ENCODE results near the gene ZNF689.

ZNF689 gene

GRCh38 chr16:30570636-30571444, 39.3 kb downstream of the ZNF689 start (continued):
- TF ChIP-seq ZEB2 (tag by site-specific recombination; IDR thresholded peaks at IDR 0.05) = no peak; the same call in 1 of the 2 replicates
- no peak for TF ChIP-seq ZSCAN18 (tag by site-specific recombination; IDR thresholded peaks at IDR 0.05)
- peak; percentile 99 for TF ChIP-seq ZNF19 (tag by site-specific recombination; IDR thresholded peaks at IDR 0.05; ENCODE audit: low read depth)
- peak; percentile 50 for TF ChIP-seq SP3 (tag by site-specific recombination; IDR thresholded peaks at IDR 0.05)
- TF ChIP-seq ZBTB44 (tag by site-specific recombination; IDR thresholded peaks at IDR 0.05) = no peak
- no peak for TF ChIP-seq HOXD13 (CRISPR knock-in tag; IDR thresholded peaks at IDR 0.05; ENCODE audit: borderline replicate concordance)
- peak; percentile 83; the same call in 1 of the 2 replicates for TF ChIP-seq ZNF704 (tag by site-specific recombination; IDR thresholded peaks at IDR 0.05)
- TF ChIP-seq ZNF623 (tag by site-specific recombination; IDR thresholded peaks at IDR 0.05) = peak; percentile 95
- TF ChIP-seq ZNF341 (tag by site-specific recombination; IDR thresholded peaks at IDR 0.05; ENCODE audit: low read depth) = peak; percentile 74
- peak; percentile 31; the same call in 1 of the 2 replicates for TF ChIP-seq REPIN1 (tag by site-specific recombination; IDR thresholded peaks at IDR 0.05; ENCODE audit: low read depth)
- TF ChIP-seq MEIS1 (CRISPR knock-in tag; IDR thresholded peaks at IDR 0.05; ENCODE audit: borderline replicate concordance) = no peak
- TF ChIP-seq ZFP3 (tag by site-specific recombination; IDR thresholded peaks at IDR 0.05; ENCODE audit: low read depth) = peak; percentile 68; the same call in 1 of the 2 replicates
- TF ChIP-seq HOXA7 (CRISPR knock-in tag; IDR thresholded peaks at IDR 0.05; ENCODE audit: borderline replicate concordance) = no peak
- TF ChIP-seq ZNF549 (tag by site-specific recombination; IDR thresholded peaks at IDR 0.05) = no peak
- TF ChIP-seq ZBTB6 (tag by site-specific recombination; IDR thresholded peaks at IDR 0.05) = no peak
- TF ChIP-seq SETDB1 (IDR thresholded peaks at IDR 0.05; ENCODE audit: insufficient read length, low read length) = no peak
- peak; percentile 23; the same call in 1 of the 2 replicates for TF ChIP-seq GLIS1 (tag by site-specific recombination; IDR thresholded peaks at IDR 0.05)
- TF ChIP-seq PBX3 (CRISPR knock-in tag; IDR thresholded peaks at IDR 0.05) = no peak
- no peak for TF ChIP-seq ZNF48 (tag by site-specific recombination; IDR thresholded peaks at IDR 0.05)
- TF ChIP-seq TSHZ1 (tag by site-specific recombination; IDR thresholded peaks at IDR 0.05; ENCODE audit: borderline replicate concordance) = peak; percentile 80; the same call in 1 of the 2 replicates
- no peak for TF ChIP-seq ZNF624 (tag by site-specific recombination; IDR thresholded peaks at IDR 0.05)
- TF ChIP-seq WT1 (tag by site-specific recombination; IDR thresholded peaks at IDR 0.05) = no peak
- TF ChIP-seq ZNF335 (tag by site-specific recombination; conservative IDR thresholded peaks at IDR 0.05) = peak; percentile 93
- TF ChIP-seq ZBTB17 (tag by site-specific recombination; IDR thresholded peaks at IDR 0.05) = peak; percentile 75
- TF ChIP-seq ZNF670 (tag by site-specific recombination; IDR thresholded peaks at IDR 0.05; ENCODE audit: low read depth) = 0 out of 2 replicates have a peak, but pooled peaks have one; percentile 60
- no peak for TF ChIP-seq KLF17 (tag by site-specific recombination; IDR thresholded peaks at IDR 0.05)

All from HEK293 (cell line).